Suprapubic skin (tissue), 4 donors: ENCODE results near the gene FRY. TPM values are rescaled to one million over a fixed set of nuclear protein-coding genes. Genes with fewer than 3 reads are reported as not detected.

Experiments used
- DNase-seq, 2 donors: peaks; one replicate each; pipeline ENCODE4 v3.0.0-alpha.2; 2019; ENCODE audit warnings: low spot score in 2 of 2
- H3K27ac ChIP-seq: fragments of 200-600 bp; sonication (generic); one replicate; pipeline ENCODE4 v1.5.1; 2019
- H3K27me3 ChIP-seq: fragments of 200-600 bp; sonication (generic); one replicate; pipeline ENCODE4 v1.5.1; 2019
- H3K36me3 ChIP-seq: fragments of 200-600 bp; sonication (generic); one replicate; pipeline ENCODE4 v1.5.1; 2019
- H3K4me1 ChIP-seq: fragments of 200-600 bp; sonication (generic); one replicate; pipeline ENCODE4 v1.5.1; 2019
- H3K4me3 ChIP-seq: fragments of 200-600 bp; sonication (generic); one replicate; pipeline ENCODE4 v1.5.1; 2019; ENCODE audit warnings: mild to moderate bottlenecking
- H3K9me3 ChIP-seq: fragments of 200-600 bp; sonication (generic); one replicate; pipeline ENCODE4 v1.5.1; 2019
- CTCF ChIP-seq, 2 donors: fragments of 200-600 bp in 1 of 2; fragments of 450-650 bp in 1 of 2; sonication (generic) in 1 of 2; IDR thresholded peaks; one replicate each; pipeline ENCODE4 v1.5.1; 2016 to 2019; ENCODE audit warnings: antibody characterized with exemption in 2 of 2, mild to moderate bottlenecking in 1 of 2, moderate library complexity in 1 of 2
- EP300 ChIP-seq: sonication (generic); formaldehyde crosslinking; IDR thresholded peaks from one replicate; pipeline ENCODE4 v1.6.1; 2017; ENCODE audit warnings: antibody characterized with exemption
- POLR2A ChIP-seq, 2 donors: fragments of 450-650 bp; IDR thresholded peaks; one replicate each; pipeline ENCODE4 v1.6.1; 2017; ENCODE audit warnings: antibody characterized with exemption in 2 of 2, mild to moderate bottlenecking in 2 of 2, moderate library complexity in 2 of 2
- POLR2AphosphoS5 ChIP-seq, 3 donors: sonication (generic); formaldehyde crosslinking; IDR thresholded peaks; one replicate each; pipeline ENCODE4 v1.6.1; 2017; ENCODE audit warnings: antibody characterized with exemption in 3 of 3
- WGBS: methylation state at CpG from one replicate; pipeline ENCODE4 v1.1.5; 2018; 5-methylcytosine and 5-hydroxymethylcytosine counted together
- total RNA-seq, 4 donors: library from RNA; depleted of rRNA; stranded (reverse); fragments of >200 nt; gene quantifications; one replicate each; pipeline ENCODE4 v1.1.0, GENCODE V29; 2016

FRY gene
- total RNA-seq, 4 donors from 2014 or later = 22.5 to 39.6 (median 26.8) TPM

DNA sequence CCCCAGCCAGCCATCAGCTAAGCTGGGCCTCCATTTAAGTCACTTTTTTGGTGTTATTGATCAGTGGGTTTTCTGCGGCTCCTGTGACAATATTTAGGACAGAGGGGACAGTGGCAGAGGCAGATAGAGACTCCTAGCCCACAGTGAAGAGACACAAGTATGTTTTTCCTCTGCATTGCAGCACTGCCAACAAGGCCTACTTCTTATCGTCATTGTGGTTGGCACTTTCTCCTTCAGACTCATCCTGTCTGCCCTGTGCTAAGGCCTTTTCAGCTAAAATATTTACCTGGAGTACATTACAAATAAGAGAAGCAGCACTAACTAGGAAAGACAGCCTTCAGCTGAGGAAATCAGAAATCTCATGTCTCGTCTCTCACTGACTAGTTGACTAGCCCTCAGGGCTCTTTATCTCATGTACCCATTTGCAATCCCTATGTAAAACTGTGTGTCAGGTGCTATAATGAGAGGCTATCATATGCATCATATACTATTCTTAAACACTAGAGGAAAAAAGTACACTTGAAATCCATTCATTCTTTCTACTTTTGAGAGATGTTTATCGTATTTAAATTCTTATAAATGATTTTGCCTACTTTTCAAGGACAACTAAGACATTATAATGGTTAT is 221.4 kb downstream of the FRY start:
- Histone ChIP-seq H3K9me3 (no peaks in the 10 kb centered on the region), H3K36me3 (peaks cover 16% of the 10 kb centered on the region), H3K27me3 (no peaks in the 10 kb centered on the region), H3K27ac (no peak overlapping the region), H3K4me3 (no peak overlapping the region), H3K4me1 (peaks cover 8% of the 10 kb centered on the region)
- DNase-seq = no peak
- 81% methylated on average over 4 of the region's 4 CpGs for WGBS
- no peak for TF ChIP-seq POLR2AphosphoS5 (IDR thresholded peaks at IDR 0.05)
- no peak for TF ChIP-seq POLR2A (IDR thresholded peaks at IDR 0.05)
- TF ChIP-seq CTCF (IDR thresholded peaks at IDR 0.05) = no peak
- no peak for TF ChIP-seq EP300

- no peak for DNase-seq
- H3K27ac ChIP-seq = peak overlapping the region; percentile 71
Observed at GRCh38 chr13:32253911-32254399, 222.4 kb downstream of the FRY start.

DNA sequence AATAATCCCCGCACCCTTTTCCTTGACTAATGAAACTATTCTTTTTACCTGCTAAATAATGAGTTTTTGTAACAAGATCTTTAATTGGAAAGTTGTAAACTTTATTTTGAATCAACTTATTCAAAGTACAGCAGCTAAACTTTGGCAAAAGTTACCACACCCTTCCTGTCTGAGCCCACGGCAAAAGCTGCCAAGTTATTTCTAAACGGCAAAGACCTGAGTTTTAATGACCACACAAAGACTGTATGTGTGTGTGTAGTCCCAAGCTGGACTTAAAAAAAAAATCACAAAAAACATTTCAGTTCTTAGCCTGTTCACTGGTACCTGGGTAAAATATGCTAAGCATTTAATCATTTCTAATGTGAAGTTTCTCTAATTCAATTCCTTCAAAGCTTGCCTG is 222.8 kb downstream of the FRY start:
- H3K36me3 ChIP-seq = peaks cover 15% of the 10 kb centered on the region
- peak overlapping the region; percentile 30 for H3K4me3 ChIP-seq
- TF ChIP-seq CTCF (IDR thresholded peaks at IDR 0.05) (no peak), EP300 (no peak), POLR2A (IDR thresholded peaks at IDR 0.05) (no peak), POLR2AphosphoS5 (IDR thresholded peaks at IDR 0.05) (no peak)
- H3K27ac ChIP-seq = peak overlapping the region; percentile 71
- WGBS = 22% methylated on average over 3 of the region's 3 CpGs
- H3K4me1 ChIP-seq = peaks cover 8% of the 10 kb centered on the region
- no peaks in the 10 kb centered on the region for H3K9me3 ChIP-seq
- DNase-seq = no peak
- H3K27me3 ChIP-seq = no peaks in the 10 kb centered on the region

More at GRCh38 chr13:32253911-32254399, 222.4 kb downstream of the FRY start:
- H3K9me3 ChIP-seq = no peaks in the 10 kb centered on the region
- H3K27me3 ChIP-seq = no peaks in the 10 kb centered on the region
- H3K36me3 ChIP-seq = peaks cover 16% of the 10 kb centered on the region
- whole genome bisulfite sequencing = 55% methylated on average over 14 of the region's 14 CpGs
- peaks cover 8% of the 10 kb centered on the region for H3K4me1 ChIP-seq
- TF ChIP-seq POLR2AphosphoS5 (IDR thresholded peaks at IDR 0.05) = no peak
- peak overlapping the region; percentile 30 for H3K4me3 ChIP-seq

GRCh38 chr13:32254916-32255723 is 223.5 kb downstream of the FRY start:
- H3K4me3 ChIP-seq = peak overlapping the region; percentile 30

DNA sequence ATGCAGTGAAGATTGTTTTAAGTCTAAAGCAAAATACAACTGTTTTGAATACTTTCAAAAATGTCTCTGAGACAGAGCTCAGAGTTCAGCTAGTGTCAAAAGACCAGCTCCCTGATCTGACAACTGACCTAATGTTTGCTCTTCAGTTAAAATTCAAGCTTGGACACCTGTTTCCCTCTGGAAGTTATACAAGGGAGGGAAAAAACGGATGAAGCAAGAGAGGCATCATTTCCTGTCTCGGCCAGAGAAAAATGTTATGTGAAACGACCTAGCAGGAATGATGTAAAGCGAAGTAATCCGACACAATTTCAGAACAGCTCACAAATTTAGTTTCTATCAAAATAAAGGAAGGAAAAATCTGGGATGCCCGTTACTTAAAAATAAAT is 224.1 kb downstream of the FRY start:
- Histone ChIP-seq H3K36me3 (peaks cover 4% of the 10 kb centered on the region), H3K4me3 (peak overlapping the region; percentile 30), H3K27ac (peak overlapping the region; percentile 71), H3K27me3 (no peaks in the 10 kb centered on the region), H3K9me3 (no peaks in the 10 kb centered on the region), H3K4me1 (peaks cover 8% of the 10 kb centered on the region)
- WGBS = 68% methylated on average over 6 of the region's 6 CpGs
- TF ChIP-seq POLR2AphosphoS5 (IDR thresholded peaks at IDR 0.05) = no peak
- no peak for TF ChIP-seq POLR2A (IDR thresholded peaks at IDR 0.05)
- TF ChIP-seq CTCF (IDR thresholded peaks at IDR 0.05) = no peak
- no peak for TF ChIP-seq EP300
- DNase-seq = no peak

More at GRCh38 chr13:32254916-32255723, 223.5 kb downstream of the FRY start:
- TF ChIP-seq POLR2A (IDR thresholded peaks at IDR 0.05) = no peak
- no peak for TF ChIP-seq POLR2AphosphoS5 (IDR thresholded peaks at IDR 0.05)
- TF ChIP-seq EP300 = no peak
- TF ChIP-seq CTCF (IDR thresholded peaks at IDR 0.05) = no peak
- H3K27ac ChIP-seq = peak overlapping the region; percentile 71
- peaks cover 8% of the 10 kb centered on the region for H3K4me1 ChIP-seq
- no peaks in the 10 kb centered on the region for H3K27me3 ChIP-seq
- peaks cover 9% of the 10 kb centered on the region for H3K36me3 ChIP-seq
- no peak for DNase-seq
- 45% methylated on average over 10 of the region's 10 CpGs for WGBS
- no peaks in the 10 kb centered on the region for H3K9me3 ChIP-seq
